GM21526 (cell line): Measurements from ENCODE around the gene MRPL37.

ENCODE experiments used
- ATAC-seq: cut with Tn5 transposase; IDR thresholded peaks from one replicate; pipeline ENCODE4 v1.9.1; 2021; ENCODE audit warnings: moderate library complexity; ENCODE audit not compliant: unreplicated experiment, low FRiP score

MRPL37 gene

DNA sequence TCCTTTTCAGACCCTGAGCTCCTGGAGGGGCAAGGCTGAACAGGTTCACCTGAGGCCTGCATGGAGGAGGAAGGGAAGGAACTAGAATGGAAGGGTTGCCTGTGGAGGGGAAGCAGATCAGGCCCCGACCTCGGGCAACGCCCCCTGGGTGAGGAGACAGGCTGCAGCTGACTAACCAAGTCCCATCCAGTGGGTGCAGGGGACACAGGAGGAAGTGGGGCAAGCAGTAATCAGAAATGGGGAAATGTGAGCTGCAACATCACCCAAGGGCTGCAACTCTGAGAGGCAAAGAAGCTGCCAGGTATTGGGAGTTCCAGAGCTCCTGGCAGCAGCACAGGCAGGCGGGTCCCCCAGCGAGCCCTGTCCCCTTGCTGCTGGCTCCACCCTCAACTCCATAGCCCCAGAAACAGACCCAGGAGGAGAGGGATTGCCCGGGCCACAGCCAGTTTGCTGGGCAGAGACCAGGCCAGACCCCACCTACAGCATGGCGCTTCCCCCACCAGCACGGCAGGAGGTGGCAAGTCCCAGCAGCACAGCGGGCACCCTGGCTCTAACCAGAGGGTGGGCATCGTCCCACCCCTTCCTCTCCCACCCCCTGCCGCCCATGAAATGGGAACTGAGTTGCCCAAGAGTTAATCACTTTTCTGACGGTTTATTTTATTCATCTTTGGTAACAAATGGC, 38.5 kb downstream of the MRPL37 start:
- ATAC-seq, result no peak

DNA sequence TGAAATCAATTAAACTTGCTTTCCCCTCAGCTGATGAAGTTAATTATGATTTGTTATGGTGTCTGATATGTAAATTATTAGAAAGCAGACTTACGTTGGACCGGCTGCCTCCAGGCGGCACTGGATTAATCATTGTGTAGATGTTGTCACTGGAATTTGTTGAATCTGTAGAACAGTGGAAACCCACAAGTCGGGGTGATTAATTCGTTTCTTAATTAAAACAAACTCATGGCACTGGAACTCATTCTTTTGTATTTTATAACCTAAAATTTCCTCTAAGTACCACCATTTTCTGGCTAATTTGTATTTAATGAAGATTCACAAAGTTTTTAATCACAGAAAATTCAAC, 39.0 kb downstream of the MRPL37 start:
- no peak for ATAC-seq

DNA sequence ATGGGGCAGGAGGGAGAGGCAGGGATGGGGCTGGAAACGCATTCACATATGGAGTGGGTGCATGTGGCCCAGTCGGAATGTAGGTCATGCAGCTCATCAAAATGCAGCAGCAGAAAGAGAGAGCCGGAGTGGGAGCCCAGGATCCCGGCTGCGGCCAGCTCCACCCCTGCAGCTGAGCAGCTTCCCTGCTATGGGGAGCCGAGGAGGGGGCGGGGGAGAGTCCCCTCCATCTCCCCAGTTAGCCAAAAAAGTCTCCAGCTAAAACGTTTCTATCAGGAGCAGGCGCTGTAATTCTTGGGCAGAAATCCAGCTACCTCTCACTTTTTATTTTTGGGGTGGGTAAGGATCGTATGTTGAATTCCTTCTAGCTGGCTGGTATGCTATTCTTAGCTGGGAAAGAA, 39.7 kb downstream of the MRPL37 start:
- ATAC-seq, result no peak

DNA sequence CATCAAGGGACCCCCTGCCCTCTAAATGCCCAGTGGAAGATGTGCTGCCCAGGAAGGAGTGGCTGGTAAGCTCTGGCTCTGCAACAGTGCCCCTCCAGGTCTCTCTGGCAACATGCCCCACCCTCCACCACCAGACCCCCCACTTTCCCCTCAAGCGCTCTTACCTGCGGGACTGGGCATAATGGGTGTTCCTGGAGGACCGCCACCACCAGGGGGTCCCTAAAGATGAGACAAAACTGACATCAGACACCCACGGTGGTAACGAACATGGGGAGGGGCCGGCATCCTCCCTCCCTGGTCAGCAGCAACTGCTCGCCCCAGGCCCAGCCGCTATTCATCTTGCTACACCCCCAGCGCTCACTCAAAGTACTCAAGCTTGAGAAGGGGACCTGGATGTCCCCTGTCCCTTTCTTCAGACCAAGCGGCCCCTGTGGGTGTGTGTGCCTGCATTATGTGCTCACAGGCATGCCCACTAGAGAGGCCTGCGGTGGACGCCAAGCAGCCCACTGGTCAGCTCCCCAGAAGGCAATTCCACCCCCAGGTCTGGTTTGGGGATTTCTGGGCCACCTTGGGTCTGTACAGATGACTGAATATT, 40.9 kb downstream of the MRPL37 start:
- no peak for ATAC-seq

DNA sequence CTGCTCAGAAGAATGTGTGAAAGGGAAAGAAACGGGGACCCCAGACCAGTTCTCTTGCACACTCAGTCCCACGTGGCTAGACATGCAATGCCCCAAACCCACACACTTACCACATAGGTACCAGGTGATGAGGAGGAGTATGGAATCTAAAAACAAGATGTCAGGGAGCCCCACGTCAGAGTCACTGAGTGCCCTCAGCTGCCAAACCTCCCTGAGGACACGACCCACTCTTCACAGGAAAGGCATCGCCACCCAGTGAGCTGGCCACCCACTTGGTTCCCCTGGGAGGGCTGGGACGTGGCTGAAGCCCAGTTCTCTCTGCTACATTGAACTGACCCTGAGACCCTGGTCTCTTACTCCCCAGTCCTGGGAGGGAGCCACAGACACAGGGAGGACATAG, 41.4 kb downstream of the MRPL37 start:
- ATAC-seq, result no peak

DNA sequence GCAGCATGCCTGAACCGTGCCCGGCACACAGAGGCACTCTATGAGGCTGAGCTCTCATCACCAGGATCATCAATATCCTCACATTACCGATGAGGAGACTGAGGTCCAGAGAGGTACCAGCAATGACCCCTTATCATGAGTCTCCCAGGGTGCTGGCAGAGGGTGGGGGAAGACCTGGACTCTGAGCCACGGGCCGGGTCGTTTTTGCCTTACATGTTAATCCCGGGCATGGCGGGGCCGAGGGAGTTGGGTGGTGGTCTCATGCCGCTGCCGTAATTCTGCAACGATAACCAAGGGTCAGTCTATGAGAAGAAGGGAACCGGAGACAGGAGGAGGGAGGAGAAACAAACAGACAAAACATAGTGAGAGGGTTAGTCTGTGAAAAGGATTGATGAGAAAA, 43.1 kb downstream of the MRPL37 start:
- ATAC-seq, result no peak

DNA sequence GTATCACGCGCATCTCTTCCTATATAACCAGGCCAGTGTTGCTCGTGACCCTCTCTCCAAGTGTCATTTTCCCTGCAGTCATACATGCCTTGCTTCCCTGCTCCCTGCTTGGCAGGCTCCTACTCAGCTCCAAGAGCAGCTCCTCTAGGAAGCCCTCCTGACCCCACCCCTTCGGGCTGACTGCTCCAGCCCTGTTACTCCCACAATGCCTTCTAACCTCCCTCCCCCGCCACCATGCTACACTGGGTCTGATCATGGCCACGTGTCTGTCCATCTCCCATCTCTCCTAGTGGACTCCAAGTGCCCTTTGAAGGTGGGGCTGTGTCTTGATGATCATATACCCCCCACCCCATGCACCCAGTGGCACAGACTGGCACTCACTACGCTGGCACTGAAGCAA, 44.7 kb downstream of the MRPL37 start:
- ATAC-seq, result no peak

DNA sequence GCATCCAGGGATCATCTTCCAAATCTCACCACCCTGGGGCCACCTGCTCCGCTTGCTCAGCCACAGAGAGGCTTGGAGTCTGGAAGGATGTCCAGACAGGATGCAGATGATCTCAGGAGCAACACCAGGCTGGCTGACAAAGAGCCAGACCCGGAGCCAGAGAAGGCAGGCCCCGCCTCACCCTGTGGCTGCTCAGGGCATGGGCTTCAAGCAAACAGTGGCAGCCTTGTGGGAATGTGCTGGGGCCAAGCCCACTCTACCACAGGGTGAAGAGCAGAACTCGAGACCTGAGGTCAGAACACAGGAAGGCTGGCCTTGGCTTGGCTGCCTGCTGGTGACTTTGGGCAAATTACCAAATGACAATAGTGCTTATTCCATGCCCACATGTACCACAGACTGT, 45.5 kb downstream of the MRPL37 start:
- no peak for ATAC-seq

DNA sequence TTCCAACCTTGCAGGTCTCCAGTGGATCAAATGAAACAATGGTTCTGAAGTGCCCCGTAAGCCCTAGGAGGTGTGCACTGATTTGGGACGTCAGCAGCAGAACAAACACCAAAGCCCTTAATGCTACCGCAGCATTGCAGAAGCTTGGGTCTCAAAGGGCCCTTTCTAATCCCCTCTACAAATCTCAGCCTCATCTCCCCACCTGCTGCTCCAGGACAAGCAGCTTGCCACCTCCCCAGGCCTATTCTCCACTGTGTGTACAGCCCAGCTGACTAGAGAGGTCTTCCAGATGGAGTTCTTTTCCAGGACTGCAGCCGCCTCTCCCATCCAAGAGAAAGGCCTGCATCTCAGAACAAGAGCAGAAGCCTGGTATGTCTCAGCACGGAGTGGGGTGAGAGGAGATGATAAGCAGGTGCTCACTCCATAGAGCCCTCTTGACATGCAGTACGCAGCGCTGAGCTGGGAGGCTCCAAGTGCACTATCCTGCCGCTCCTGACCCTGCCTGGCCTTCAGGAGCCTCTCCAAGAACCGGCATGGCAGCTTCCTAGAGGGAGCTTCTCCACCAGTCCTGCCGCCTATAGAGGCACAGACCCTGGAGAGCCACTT, 46.3 kb downstream of the MRPL37 start:
- ATAC-seq, result no peak

DNA sequence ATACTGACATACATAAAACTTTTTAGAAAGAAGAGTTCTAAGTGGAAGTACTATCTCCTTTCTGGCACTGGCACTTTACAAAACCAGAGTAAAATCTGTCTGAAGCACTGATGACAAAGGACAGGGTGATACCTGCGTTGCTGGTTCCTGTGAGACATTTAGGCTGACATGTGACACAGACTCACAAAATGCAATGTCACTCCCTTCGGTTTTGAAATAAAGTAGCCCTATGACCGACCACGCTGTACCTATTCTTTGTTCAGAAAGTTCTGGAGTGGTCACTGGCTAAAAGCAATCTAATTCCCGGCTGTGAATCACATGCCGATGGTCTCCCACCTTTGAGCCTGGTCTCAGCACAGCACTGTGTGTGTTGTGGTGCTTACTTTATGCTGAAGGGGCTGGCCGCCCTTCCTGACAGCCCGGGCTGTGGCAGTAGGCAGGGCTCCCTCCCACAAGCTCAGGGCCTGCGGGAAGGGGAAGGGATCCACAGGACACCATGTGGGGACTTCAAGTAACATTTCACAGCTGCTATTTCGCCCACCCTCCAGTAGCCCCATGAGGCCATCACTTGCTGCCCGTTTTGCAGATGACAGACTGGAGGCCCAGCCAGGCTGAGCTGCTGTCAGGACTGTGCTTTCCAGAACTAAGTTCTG, 48.0 kb downstream of the MRPL37 start:
- ATAC-seq, result no peak

DNA sequence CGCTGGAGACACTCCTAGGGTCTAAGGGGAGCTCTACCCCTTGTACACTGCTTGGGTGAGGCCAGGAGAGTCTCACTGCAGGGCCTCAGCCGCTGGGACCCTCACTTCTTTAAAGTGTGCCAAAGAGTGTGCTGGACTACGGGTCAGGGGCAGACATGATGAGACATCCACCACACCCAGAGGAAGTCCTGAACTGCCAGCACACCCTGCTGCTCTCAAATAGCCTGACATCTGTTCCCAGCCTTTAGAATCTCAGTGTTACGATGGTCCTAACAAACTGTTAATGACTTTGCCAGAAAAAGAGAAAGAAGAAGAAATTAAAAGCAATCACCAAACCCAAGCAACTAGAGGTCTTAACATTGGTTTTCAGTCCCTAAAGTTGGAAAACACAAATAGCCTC, 49.0 kb downstream of the MRPL37 start:
- no peak for ATAC-seq

DNA sequence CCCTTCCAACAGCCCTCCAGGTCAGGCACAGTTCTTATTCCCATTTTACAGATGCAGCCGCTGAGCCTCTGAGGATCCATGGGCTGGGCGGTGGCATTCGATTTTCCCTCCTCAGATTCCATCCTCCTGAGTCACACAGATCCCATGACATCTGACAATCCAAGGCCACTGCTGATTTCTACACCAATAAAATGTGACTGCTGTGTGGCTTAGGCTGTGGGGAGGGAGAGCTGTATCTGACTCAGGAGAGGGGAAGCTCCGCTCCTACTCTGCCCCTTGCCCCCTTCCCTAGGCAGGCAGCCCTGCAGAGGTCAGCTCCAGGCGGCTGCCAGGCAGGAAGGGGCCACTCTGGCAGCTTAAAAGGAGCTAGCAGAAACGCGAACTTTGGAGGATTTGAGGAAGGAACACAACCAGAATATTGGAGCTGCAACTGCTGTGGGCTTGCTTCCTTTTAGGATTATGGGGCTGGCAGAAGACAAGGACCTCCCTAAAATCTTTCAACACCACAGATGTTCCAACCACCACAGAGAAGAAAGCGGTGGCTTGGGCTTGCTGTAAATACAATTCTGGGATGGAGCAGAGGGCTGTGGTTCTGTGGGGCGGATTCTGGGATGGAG, 50.0 kb downstream of the MRPL37 start:
- ATAC-seq, result no peak

DNA sequence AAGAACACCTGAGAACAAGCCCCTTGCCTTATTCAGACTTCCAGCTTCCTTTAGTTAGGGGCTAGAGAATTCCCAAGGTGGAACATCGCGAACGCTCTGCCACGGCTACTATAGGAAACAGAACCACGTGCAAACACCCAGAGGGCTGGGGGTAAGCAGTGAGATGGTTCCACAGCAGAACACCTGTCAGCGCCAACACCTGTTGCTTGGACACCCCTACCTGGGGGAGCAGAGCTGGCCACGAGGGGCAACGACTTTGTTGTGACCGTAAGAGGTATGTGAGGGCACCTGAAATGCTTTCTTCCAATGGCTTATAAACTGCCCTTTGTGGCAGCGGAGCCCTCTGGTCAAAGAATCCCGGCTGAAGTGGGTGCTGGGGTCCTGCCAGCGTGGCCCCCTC, 50.7 kb downstream of the MRPL37 start:
- ATAC-seq, result no peak

DNA sequence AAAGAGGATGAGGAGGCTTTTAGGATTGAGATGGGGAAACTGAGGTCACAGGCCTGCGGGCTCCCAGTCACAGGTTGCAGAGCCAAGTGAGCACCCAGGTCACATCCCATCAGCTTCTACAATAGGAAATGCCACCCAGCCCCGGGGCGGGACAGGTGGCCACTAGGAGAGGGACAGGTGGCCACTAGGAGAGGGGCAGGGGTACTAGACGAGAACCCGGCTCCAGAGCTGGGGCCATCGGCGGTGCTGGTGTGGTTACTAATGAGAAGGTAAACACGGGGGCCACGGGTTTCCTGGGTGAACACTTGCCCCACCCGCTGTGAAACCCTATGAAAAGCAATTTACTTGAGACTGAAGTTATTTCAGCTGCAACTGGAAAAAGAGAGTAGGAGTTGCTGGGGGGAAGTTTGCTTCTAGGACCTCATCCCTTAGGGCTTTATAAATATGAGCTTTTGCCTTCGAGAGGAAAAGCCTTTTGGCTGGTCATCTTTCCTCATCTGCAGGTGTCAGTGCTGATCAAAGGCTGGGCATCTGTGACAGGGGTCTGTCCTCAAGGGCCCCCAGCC, 52.5 kb downstream of the MRPL37 start:
- ATAC-seq, result no peak

DNA sequence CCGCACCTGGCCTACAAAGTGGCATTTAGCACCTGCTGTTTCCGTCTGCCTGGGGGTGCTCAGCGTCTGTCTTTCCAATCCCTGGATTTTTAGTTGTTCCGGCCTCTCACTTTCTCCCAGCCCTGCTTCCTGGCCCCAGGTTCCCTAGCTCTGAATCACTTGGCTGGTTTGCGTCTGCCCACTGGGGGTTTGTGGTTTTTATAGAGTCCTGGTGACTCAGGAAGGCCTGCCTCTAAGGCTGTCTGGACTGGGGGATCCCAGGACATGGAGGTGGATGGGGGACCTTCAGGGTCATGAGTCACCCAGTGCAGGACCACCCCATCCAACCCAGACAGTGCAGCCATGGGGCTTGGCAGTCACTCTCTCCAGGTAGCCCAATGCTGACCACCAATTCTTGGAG, 53.5 kb downstream of the MRPL37 start:
- no peak for ATAC-seq

DNA sequence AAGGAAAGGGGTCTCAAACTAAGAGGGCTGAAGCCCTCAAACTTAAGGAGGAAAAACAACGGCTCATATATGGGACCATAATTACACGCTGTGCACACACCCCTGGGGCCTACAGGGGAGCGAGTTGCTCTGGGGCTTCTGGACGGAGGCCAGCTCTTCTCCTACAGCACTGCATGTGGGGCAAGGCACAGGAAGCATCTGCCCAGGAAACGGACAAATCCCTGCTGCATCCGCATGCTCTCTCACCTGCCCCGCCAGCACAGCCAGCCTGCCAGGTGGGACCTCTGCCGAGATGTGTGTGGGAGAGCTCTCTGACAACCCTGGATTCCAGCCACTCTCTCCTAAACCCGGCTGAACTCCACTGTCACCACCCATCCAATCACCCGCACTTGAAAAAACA, 54.1 kb downstream of the MRPL37 start:
- no peak for ATAC-seq

DNA sequence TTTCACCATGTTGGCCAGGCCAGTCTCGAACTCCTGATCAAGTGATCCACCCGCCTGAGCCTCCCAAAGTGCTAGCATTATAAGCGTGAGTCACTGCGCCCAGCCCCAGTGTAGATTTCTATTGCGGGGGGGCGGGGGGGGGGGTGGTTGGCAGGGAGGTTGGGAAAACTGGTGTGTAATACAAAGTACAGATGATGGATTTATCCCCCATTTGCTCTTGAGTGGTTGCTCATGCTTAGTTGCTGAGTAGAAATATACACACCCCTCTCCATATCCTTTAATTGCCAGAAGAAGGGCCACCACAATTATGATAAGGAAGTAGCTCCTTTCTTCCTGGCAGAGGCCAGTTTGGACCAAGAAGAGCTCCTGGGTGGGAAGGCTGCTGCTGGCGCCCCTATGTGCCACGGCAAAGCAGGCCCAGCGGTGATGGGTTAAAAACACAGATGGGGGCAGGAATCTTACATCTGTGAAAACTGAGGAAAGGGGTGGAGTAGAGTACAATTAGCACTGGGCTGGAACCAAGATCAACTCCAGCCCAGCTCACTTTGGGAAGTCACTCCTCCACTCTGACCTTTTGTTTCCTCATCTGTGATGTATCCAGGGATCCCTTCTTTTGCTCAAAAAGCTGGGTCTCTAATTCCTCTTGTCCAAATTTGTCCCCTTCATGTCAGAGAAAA, 55.2 kb downstream of the MRPL37 start:
- ATAC-seq, result no peak

DNA sequence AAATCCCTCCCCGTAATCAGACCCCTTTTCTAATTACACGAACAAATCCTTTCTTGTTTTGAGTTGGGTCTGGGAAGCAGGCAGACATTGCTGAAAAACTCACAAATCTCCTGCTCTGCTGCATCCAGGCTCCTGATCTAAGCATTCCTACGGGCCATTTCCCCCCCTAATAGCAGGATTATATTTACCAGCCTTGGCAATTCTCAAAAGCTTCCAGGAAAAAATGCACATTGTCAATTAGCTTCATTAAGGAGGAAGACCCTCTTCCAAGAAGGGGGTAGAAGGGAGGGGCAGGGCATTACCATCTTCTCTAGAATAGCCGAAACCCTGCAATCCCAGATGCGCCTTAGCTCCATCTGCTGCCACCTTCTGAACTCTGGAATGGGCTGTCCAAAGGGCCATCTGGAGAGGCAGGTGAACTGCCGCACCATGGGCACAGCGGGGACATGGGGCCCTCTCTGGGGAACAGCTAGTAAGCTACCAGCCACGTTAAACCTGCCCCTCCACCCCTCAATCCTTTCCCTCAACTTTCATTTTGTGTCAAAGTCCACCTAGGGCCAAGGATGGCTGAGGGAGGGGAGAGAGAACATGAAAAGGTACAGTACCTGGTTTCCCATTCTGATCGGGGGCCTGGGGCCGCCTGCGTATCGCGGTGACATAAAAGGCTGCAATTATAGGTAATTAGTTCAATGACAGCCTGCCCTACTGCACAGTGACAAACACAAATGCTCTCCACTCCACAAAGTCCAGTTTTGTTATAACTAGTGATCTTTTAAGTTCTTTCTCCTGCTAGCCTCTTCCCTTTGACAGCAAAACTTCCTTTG, 56.8 kb downstream of the MRPL37 start:
- ATAC-seq, result no peak

DNA sequence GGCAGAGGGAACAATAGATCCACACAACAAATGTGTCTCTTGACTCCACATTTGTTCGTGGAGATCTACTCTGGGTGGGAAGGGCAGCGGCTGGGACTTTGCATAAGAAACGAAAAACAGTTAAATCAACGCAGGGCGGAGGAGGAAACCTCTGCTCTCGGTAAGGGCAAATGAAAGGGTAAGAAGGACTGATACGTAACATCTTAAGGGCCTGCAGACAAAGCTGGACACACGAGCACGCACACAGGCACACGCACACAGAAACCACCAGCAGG, 57.3 kb downstream of the MRPL37 start:
- no peak for ATAC-seq

DNA sequence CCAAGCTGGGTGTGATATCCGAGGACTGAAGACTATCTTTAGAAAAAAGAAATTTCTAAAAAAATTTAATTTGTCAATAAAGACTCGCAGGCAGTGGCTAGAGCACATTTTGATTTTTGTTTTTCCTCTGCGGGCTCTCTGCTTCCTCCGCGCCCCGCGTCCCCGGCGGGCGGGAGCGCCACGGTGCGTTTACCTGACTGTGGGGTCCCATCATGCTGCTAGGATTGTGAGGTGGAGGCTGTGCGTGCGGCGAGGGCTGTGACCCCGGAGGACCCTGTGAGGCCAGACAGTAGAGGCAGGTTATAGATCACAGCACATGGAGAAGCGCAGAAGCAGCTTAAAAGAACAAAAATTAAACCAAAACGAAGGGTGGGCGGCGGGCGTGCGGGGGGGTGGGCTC, 57.9 kb downstream of the MRPL37 start:
- no peak for ATAC-seq
